Left renal pelvis (tissue), 4 donors: ENCODE results near the gene SPEG. TPM values are rescaled to one million over a fixed set of nuclear protein-coding genes. Genes with fewer than 3 reads are reported as not detected.

ENCODE experiments used
- DNase-seq, 4 donors: peaks; one replicate each; pipeline ENCODE4 v3.0.0-alpha.2; 2013; ENCODE audit warnings: low read depth in 4 of 4, low spot score in 3 of 4
- polyA plus RNA-seq, 4 donors: library from polyadenylated mRNA; unstranded; fragments of 120-200 nt; gene quantifications; one replicate each; pipeline ENCODE4 v1.2.1, GENCODE V29; 2013; ENCODE audit not compliant: insufficient read length in 4 of 4

Gene SPEG
- polyA plus RNA-seq, 4 donors: 9.7 to 18.0 (median 12.5) TPM

DNA sequence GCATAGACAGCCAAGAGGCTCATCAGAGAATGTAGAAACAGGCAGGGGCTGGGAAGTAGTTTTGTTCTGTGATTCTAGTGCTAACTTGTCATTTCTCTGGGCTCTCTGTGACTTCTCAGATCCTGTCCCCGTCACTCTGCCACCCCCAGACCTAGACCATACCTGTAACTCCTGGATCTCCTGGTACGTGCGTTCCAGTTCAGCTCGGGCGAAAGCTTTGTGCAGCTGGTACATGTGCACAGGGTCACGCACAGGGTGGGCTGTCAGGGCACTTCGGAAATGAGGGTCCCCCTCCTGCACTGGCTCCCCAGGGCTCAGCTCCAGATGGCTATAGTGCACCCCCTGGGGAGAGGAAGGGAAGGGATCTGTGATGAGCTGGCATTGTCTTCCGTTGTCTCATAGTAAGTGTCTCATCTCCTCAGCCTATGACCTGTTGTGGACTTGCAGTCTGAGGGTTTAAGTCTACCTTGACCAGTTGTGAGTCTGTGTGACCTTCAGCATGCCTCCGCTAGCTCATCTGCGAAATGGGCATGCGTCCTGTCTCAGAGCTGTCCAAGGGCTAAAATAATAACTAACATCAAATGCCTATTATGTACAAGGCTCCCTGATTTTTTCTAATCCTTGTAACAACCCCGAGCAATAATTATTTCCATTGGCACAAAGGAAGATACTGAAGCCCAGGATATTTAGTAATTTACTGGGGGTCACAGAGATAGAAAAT is 106.3 kb downstream of the SPEG start:
- no peak for DNase-seq

DNA sequence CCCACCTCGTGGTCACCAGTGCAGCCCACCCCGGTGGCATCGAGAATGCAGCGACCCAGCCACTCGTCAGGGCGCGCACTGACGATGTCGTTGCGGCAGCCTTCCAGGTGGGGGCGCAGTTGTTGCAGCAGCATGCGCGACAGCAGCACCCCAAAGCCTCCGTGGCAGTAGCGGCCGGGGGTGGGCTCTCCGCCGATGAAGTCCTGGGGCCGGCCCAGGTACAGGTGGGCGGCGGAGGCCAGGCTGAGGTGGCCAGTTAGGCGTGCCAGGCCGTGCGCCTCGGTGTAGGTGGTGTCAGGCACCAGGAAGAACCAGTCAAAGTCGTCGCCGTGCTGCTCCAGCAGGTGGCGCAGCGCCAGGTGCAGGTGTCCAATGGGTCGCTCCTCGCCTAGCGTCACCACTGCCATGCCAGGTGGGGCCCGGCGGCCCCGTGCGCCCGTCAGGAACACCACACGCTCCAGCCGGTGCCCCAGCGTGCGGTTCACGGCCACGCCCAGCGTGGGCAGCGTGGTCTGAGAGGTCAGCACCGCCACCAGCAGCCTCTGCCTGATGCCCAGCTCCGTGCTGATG is 107.1 kb downstream of the SPEG start:
- DNase-seq: peak in 3 of 4 donors; percentile 67 to 75 (median 68)

DNA sequence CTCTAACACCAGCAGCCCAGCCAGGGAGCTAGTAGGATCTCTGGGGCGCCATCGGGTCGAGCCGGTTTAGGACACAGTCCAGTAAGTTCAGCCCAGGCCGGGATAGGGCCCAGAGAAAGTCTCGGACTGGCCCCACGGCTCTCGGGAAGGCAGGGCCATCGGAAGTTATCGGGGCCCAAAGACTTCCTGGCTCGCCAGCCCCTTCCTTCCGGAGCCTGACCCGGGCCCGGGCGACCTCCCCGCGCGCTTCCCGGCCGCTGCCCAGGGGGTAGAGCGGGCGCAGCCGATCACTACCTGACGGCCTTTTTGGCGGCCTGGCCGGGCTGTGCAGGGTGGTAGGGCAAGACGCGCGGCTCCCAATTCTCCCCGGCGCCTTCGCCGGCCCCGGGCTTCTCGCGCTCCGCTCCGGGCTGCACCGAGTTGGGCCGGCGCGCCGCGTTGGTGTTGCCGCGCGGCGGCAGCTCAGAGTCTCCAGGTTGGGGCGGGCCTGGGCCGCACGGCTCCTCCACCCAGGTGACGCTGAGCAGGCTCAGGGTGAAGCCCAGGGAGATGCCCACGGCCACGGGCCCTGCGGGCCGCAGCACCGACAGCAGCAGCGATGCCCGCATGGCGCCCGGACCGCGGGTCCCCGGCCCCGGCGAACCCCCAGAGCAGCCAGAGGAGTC is 108.4 kb downstream of the SPEG start:
- DNase-seq: no peak

DNA sequence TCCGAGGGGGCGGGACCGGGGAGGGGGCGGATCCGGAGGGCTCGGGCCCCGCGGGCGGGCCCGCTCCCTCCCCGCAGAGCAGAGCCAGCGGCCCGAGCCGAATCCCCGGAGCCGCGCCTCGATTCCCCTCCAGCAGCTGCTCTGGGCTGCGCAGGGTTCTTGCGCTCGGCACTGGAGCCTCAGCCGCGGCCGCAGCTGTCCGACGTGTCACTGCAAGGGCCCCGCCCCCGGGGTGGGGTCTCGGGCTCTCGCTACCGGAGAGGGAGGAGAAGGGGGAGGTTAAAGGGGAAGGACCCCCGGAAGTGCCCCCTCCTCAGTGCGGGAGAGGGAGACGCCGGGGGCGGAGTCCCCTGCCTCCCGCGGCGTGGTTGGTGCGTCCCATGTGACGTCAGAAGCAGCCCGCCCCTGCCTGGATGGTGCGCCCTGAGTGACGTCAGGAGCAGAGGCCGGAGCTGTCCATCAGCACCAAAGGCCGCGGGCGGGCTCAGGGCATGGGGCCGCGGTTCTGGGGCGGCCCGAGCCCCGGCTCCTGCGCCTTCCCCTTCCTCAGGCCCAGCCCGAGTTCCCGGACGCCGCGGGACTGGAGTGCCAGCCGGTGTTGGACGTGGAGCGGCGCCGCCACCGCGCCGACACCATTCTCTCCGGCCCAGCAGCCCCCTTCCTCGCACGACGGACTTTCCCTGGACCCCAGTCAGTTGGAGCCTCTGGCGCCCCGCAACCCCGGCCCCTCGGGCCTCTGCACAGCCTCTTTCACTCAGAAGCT is 109.1 kb downstream of the SPEG start, which contains the start of the genes CHPF and TMEM198:
Gene CHPF (minus strand): TSS at position 214 of the 763 bp plus-strand sequence. CDS start 271 bp downstream, outside the sequence.
Gene TMEM198 (plus strand): TSS at position 433 of the 763 bp plus-strand sequence. CDS start 700 bp downstream, outside the sequence.
- DNase-seq: peak; percentile 94 to 98 (median 98)

DNA sequence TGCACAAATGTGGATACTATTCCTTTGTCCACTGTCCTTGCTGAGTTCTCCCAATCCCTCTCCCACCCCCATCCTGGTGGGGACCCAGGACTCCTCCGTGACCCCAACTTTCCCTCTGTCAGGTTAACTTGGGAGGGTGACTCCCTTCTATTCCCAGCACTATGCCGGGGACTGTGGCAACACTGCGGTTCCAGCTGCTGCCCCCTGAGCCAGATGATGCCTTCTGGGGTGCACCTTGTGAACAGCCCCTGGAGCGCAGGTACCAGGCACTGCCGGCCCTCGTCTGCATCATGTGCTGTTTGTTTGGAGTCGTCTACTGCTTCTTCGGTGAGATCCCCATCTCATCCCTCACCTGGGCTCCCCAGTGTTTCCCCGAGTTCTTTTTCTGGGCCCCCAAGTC is 109.9 kb downstream of the SPEG start:
- no peak for DNase-seq

DNA sequence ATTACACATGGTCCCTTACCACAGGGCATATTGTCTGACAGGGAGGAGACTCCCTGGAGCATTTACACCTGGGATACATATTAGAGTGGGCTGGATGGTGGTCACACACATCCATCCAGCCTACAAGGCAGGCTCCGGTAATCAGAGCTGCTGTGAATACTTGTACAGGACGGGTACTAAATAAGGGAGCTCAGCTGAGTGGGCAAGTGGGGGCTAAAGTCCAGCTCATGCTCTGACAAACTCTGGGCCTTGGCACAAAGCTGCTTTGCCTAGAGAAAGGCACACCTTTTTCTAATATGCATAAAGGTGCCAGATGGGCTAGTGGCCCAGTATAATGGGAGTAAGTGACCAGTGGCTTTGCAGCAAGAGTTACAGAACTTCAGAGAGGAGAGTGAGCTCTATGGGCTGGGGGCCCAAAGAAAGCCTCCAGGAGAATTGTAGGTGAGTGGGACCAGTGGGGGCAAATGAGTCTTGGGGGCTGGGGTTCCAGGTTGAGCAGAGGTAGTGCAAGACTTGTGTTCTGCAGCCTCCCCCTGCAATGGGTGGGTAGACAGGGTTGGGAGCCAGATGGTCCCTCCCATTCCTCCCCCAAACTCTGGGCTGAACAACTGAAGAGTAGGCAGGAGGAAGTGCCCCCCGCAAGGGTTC is 110.8 kb downstream of the SPEG start:
- no peak for DNase-seq

DNA sequence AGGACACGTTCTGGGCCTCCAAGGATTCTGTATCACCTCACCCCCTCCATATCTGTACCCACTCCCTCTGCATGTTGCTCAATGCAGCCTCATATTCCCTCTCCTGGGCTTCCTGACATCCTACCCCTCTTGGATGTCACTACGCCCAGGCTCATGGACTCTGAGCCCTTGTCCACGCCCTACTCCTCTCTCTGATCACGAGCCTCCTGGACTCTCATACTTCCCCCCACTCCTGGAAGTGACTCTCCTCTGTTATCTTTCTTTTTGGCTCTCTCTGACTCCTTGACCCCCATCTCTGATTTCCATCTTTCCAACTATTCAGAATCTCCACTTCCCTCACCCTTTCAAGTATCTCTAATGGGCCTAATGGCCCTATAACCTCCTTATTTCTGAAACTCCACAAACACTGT is 111.3 kb downstream of the SPEG start:
- DNase-seq: no peak

DNA sequence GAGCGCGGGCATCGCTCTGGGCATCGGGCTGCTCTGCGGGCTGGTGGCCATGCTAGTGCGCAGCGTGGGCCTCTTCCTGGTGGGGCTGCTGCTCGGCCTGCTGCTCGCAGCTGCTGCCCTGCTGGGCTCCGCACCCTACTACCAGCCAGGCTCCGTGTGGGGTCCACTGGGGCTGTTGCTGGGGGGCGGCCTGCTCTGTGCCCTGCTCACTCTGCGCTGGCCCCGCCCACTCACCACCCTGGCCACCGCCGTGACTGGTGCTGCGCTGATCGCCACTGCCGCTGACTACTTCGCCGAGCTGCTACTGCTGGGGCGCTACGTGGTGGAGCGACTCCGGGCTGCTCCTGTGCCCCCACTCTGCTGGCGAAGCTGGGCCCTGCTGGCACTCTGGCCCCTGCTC is 113.0 kb downstream of the SPEG start:
- DNase-seq: no peak

Other genes starting within 250 kb of the SPEG start
- gene ZFAND2B, start 228.1 kb upstream of the SPEG start, polyA plus RNA-seq: 10 to 100 TPM; 25.0 to 49.3 (median 35.7) TPM
- gene ABCB6, start 215.9 kb upstream of the SPEG start, polyA plus RNA-seq: 10 to 100 TPM; 29.5 to 44.5 (median 37.1) TPM
- 10 to 100 TPM; 40.8 to 45.5 (median 44.2) TPM for gene ATG9A, start 205.2 kb upstream of the SPEG start, polyA plus RNA-seq
- 10 to 100 TPM; 28.0 to 76.6 (median 51.3) TPM for gene ANKZF1, start 205.0 kb upstream of the SPEG start, polyA plus RNA-seq
- gene GLB1L, start 189.4 kb upstream of the SPEG start, polyA plus RNA-seq: 10 to 100 TPM; 12.1 to 26.1 (median 21.8) TPM
- gene STK16, start 189.4 kb upstream of the SPEG start, polyA plus RNA-seq: 10 to 100 TPM; 29.0 to 43.3 (median 36.4) TPM
- under 1 TPM in 3 of 4 donors, not detected in 1; 0.46 to 0.69 (median 0.61) TPM for gene TUBA4B, start 181.6 kb upstream of the SPEG start, polyA plus RNA-seq
- gene TUBA4A, start 180.9 kb upstream of the SPEG start, polyA plus RNA-seq: 10 to 100 TPM in 3 of 4 donors, 1 to 10 TPM in 1; 3.4 to 53.8 (median 33.6) TPM
- 10 to 100 TPM; 52.1 to 80.6 (median 72.7) TPM for gene DNAJB2, start 155.5 kb upstream of the SPEG start, polyA plus RNA-seq
- under 1 TPM; 0.09 to 0.53 (median 0.20) TPM for gene PTPRN, start 125.4 kb upstream of the SPEG start, polyA plus RNA-seq
- not detected for gene RESP18, start 102.1 kb upstream of the SPEG start, polyA plus RNA-seq
- gene DNPEP, start 46.9 kb upstream of the SPEG start, polyA plus RNA-seq: 10 to 100 TPM; 44.7 to 82.9 (median 57.8) TPM
- 10 to 100 TPM in 2 of 4 donors, 1 to 10 TPM in 2; 5.5 to 10.4 (median 8.1) TPM for gene DES, start 16.5 kb upstream of the SPEG start, polyA plus RNA-seq
- 10 to 100 TPM; 29.7 to 43.8 (median 32.7) TPM for gene GMPPA, start 64.0 kb downstream of the SPEG start, polyA plus RNA-seq
- under 1 TPM; 0.06 to 0.37 (median 0.19) TPM for gene ASIC4, start 79.6 kb downstream of the SPEG start, polyA plus RNA-seq
- 10 to 100 TPM; 27.4 to 75.8 (median 33.2) TPM for gene CHPF, start 109.0 kb downstream of the SPEG start, polyA plus RNA-seq
- gene TMEM198, start 109.2 kb downstream of the SPEG start, polyA plus RNA-seq: 1 to 10 TPM; 2.5 to 3.7 (median 2.9) TPM
- gene OBSL1, start 136.7 kb downstream of the SPEG start, polyA plus RNA-seq: 100 to 1,000 TPM; 104 to 200 (median 132) TPM
- gene INHA, start 137.5 kb downstream of the SPEG start, polyA plus RNA-seq: 1 to 10 TPM in 3 of 4 donors, under 1 TPM in 1; 0.86 to 1.9 (median 1.6) TPM
- gene STK11IP, start 163.0 kb downstream of the SPEG start, polyA plus RNA-seq: 10 to 100 TPM; 18.8 to 39.0 (median 24.4) TPM
- 10 to 100 TPM in 1 of 4 donors, 1 to 10 TPM in 3; 7.3 to 13.5 (median 8.5) TPM for gene SLC4A3, start 192.8 kb downstream of the SPEG start, polyA plus RNA-seq